ENCODE results near the gene RAB3IP. TPM values are rescaled to one million over a fixed set of nuclear protein-coding genes. Genes with fewer than 3 reads are reported as not detected.
"Not testable (repeated sequence)": the region's sequence is repeated elsewhere in the genome, so short reads cannot be mapped to it uniquely, and the experiment has no call there.

Gene RAB3IP
- total RNA-seq, 1 donor from 2014 or later, result 10.7 TPM

- DNase-seq (ENCODE audit: low read depth in 2 of 2), result no peak
Measured at GRCh38 chr12:69835081-69835480, 96.4 kb downstream of the RAB3IP start.

- no peak for DNase-seq (ENCODE audit: low read depth in 2 of 2)
Measured at GRCh38 chr12:69836015-69836414, 97.4 kb downstream of the RAB3IP start.

DNA sequence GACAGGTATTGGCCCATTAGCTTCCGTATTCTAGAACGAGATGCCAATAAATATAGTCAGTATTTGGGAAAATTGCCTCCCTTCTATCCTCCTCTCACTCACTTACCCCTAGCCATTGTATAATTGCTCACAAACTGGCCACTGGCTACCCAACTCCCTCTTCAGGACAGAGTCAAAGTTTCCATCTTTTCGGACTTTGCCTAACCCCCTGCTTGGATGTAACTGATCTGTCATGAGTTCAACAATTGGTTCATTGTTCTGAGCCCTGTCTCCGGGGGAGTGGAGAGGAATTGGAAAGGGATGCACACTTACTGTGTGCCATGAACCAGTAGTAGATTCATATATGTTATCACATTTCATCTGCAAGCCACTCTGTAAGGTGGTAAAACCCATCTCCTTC lies 98.5 kb downstream of the RAB3IP start:
- DNase-seq (ENCODE audit: low read depth in 2 of 2), result no peak

GRCh38 chr12:69837657-69838415 lies 99.2 kb downstream of the RAB3IP start:
- DNase-seq (ENCODE audit: low read depth in 2 of 2), result peak in 1 of 2 donors; percentile 65

GRCh38 chr12:69840727-69841126 lies 102.1 kb downstream of the RAB3IP start:
- peak in 1 of 2 donors; percentile 15 for DNase-seq (ENCODE audit: low read depth in 2 of 2)

GRCh38 chr12:69843608-69844007 lies 104.9 kb downstream of the RAB3IP start:
- DNase-seq (ENCODE audit: low read depth in 2 of 2), result no peak

GRCh38 chr12:69844416-69844815 lies 105.8 kb downstream of the RAB3IP start:
- DNase-seq (ENCODE audit: low read depth in 2 of 2), result no peak

- DNase-seq (ENCODE audit: low read depth in 2 of 2), result no peak
Measured at GRCh38 chr12:69844836-69845235, 106.2 kb downstream of the RAB3IP start.

DNA sequence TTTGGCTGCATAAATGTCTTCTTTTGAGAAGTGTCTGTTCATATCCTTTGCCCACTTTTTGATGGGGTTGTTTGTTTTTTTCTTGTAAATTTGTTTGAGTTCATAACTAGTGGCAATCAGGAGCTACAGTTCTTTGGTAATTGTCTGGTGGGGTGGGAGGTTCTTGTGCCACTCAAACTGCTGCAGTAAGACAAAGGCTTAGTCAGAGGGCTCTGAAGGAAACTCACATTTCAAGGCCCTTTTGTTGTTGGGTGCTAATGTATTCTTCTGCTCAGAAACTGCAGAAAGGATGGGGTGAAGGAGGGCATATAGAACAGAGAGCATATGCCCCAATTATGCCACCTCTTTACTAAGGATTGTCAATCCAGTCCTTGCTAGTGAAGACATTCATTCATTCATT lies 108.3 kb downstream of the RAB3IP start:
- no peak for DNase-seq (ENCODE audit: low read depth in 2 of 2)

GRCh38 chr12:69851976-69852375 lies 113.3 kb downstream of the RAB3IP start:
- DNase-seq (ENCODE audit: low read depth in 2 of 2), result no peak

- DNase-seq (ENCODE audit: low read depth in 2 of 2), result not testable (repeated sequence)
Measured at GRCh38 chr12:69853176-69853961, 114.7 kb downstream of the RAB3IP start.

- DNase-seq (ENCODE audit: low read depth in 2 of 2), result no peak
Measured at GRCh38 chr12:69866698-69867097, 128.0 kb downstream of the RAB3IP start.

- DNase-seq (ENCODE audit: low read depth in 2 of 2), result no peak
Measured at GRCh38 chr12:69868695-69869094, 130.0 kb downstream of the RAB3IP start.

- DNase-seq (ENCODE audit: low read depth in 2 of 2), result peak in 1 of 2 donors; percentile 23
Measured at GRCh38 chr12:69872804-69873203, 134.1 kb downstream of the RAB3IP start.

Other genes starting within 250 kb of the RAB3IP start
- gene CCT2, start 153.4 kb upstream of the RAB3IP start, total RNA-seq, result 188 and 195 TPM in 2 replicates
- gene LRRC10, start 128.0 kb upstream of the RAB3IP start, total RNA-seq, result not detected in 2 replicates
- gene BEST3, start 39.6 kb upstream of the RAB3IP start, total RNA-seq, result under 0.01 and 0.60 TPM in 2 replicates
- under 0.01 TPM in 2 replicates for gene MYRFL, start 86.4 kb downstream of the RAB3IP start, total RNA-seq

Data from lung microvascular endothelial cell (primary cell).